Activated CD4-positive, alpha-beta T cell treated with anti-CD3 and anti-CD28 coated beads for 36 hours (primary cell): ENCODE measurements around the gene CDSN. TPM values are rescaled to one million over a fixed set of nuclear protein-coding genes. Genes with fewer than 3 reads are reported as not detected.

Source experiments
- ATAC-seq: fragments of 200-7000 bp; cut with Tn5 transposase; one replicate; pipeline ENCODE4 v1.10.0; 2021; ENCODE audit warnings: mild to moderate bottlenecking, moderate library complexity
- CTCF ChIA-PET: fragments of 350-600 bp; sonication (Branson Sonifier 250); formaldehyde crosslinking; loops from one replicate; lab custom pipeline; 2021; ENCODE audit warnings: antibody characterized with exemption; lab: Charles Lee
- POLR2A ChIA-PET: fragments of 350-600 bp; sonication (Branson Sonifier 250); formaldehyde crosslinking; loops from one replicate; lab custom pipeline; 2021; ENCODE audit warnings: antibody characterized with exemption, inconsistent platforms; lab: Charles Lee
- DNase-seq: peaks from one replicate; pipeline ENCODE4 v3.0.0-alpha.2; 2020
- H3K27ac Mint-ChIP-seq: one replicate; pipeline ENCODE4 v1.8.0; 2021; ENCODE audit warnings: mixed read lengths
- H3K27me3 Mint-ChIP-seq: one replicate; pipeline ENCODE4 v1.8.0; 2021; ENCODE audit warnings: mixed read lengths
- H3K36me3 Mint-ChIP-seq: one replicate; pipeline ENCODE4 v1.8.0; 2021; ENCODE audit warnings: low read depth, mixed read lengths
- H3K4me1 Mint-ChIP-seq: one replicate; pipeline ENCODE4 v1.8.0; 2021; ENCODE audit warnings: mixed read lengths
- H3K4me3 Mint-ChIP-seq: one replicate; pipeline ENCODE4 v1.8.0; 2021; ENCODE audit warnings: mild to moderate bottlenecking, moderate library complexity, mixed read lengths
- H3K9me3 Mint-ChIP-seq: one replicate; pipeline ENCODE4 v1.8.0; 2021; ENCODE audit warnings: low read depth, mixed read lengths
- intact Hi-C, 2 experiments: fragments of 100-400 bp; cut with DNase I in 1 of 2; cut with micrococcal nuclease in 1 of 2; formaldehyde crosslinking; loops; one replicate each; pipeline versions ENCODE4 v1.14.2 to v1.15.1; 2022 to 2024; cut with DNase I, micrococcal nuclease
- total RNA-seq, 2 experiments: library from RNA; stranded (reverse); gene quantifications; one replicate each; pipeline ENCODE4 v1.2.3, GENCODE V29; 2021

CDSN gene
- total RNA-seq, 2 experiments from 2014 or later, result not detected

GRCh38 chr6:31096215-31096614 is 24.0 kb downstream of the CDSN start:
- Mint-ChIP-seq H3K27me3 (no peaks in the 10 kb centered on the region), H3K27ac (no peak overlapping the region), H3K4me3 (no peak overlapping the region), H3K4me1 (peaks cover 41% of the 10 kb centered on the region), H3K36me3 (no peaks in the 10 kb centered on the region), H3K9me3 (no peaks in the 10 kb centered on the region)
- DNase-seq (no peak), ATAC-seq (no peak)
- ChIA-PET CTCF (interaction anchor here (1.2 to 2.0 kb wide), 2 partner anchors 9 to 17 kb away, joined by 4 to 12 read pairs; no protein-coding TSS in a partner anchor), POLR2A (no interaction called here)
- intact Hi-C loops, result no loop called here

GRCh38 chr6:31094389-31094881 is 25.8 kb downstream of the CDSN start:
- H3K4me1 Mint-ChIP-seq, result peaks cover 41% of the 10 kb centered on the region
- H3K4me3 Mint-ChIP-seq, result no peak overlapping the region
- H3K27me3 Mint-ChIP-seq, result no peaks in the 10 kb centered on the region
- intact Hi-C loops, result no loop called here
- no peaks in the 10 kb centered on the region for H3K9me3 Mint-ChIP-seq
- no peaks in the 10 kb centered on the region for H3K36me3 Mint-ChIP-seq
- DNase-seq (peak; percentile 49), ATAC-seq (peak; percentile 88)
- POLR2A ChIA-PET, result no interaction called here
- H3K27ac Mint-ChIP-seq, result peak overlapping the region; percentile 79
- CTCF ChIA-PET, result interaction anchor here (0.6 to 4.1 kb wide), 5 partner anchors 11 to 1085 kb away, joined by 3 to 19 read pairs (median 3); partner anchors contain the start of gene IER3

GRCh38 chr6:31092769-31093505 is 27.3 kb downstream of the CDSN start:
- ATAC-seq (no peak), DNase-seq (no peak)
- H3K27me3 Mint-ChIP-seq, result no peaks in the 10 kb centered on the region
- POLR2A ChIA-PET, result no interaction called here
- no peak overlapping the region for H3K27ac Mint-ChIP-seq
- H3K4me3 Mint-ChIP-seq, result no peak overlapping the region
- no peaks in the 10 kb centered on the region for H3K36me3 Mint-ChIP-seq
- H3K9me3 Mint-ChIP-seq, result no peaks in the 10 kb centered on the region
- intact Hi-C loops, result no loop called here
- peaks cover 41% of the 10 kb centered on the region for H3K4me1 Mint-ChIP-seq
- CTCF ChIA-PET, result interaction anchor here (1.0 to 4.1 kb wide), 7 partner anchors 10 to 639 kb away, joined by 3 to 19 read pairs (median 3); no protein-coding TSS in a partner anchor

GRCh38 chr6:31092238-31092637 is 28.0 kb downstream of the CDSN start:
- POLR2A ChIA-PET, result no interaction called here

GRCh38 chr6:31091680-31092079 is 28.6 kb downstream of the CDSN start:
- intact Hi-C loops, result no loop called here
- DNase-seq (no peak), ATAC-seq (no peak)
- Mint-ChIP-seq H3K9me3 (no peaks in the 10 kb centered on the region), H3K36me3 (no peaks in the 10 kb centered on the region), H3K27me3 (no peaks in the 10 kb centered on the region), H3K4me3 (no peak overlapping the region), H3K4me1 (peaks cover 40% of the 10 kb centered on the region), H3K27ac (no peak overlapping the region)
- CTCF ChIA-PET, result interaction anchor here (0.7 to 4.1 kb wide), 7 partner anchors 9 to 361 kb away, joined by 3 to 19 read pairs (median 4); no protein-coding TSS in a partner anchor
- POLR2A ChIA-PET, result no interaction called here

More at GRCh38 chr6:31092238-31092637, 28.0 kb downstream of the CDSN start:
- no peaks in the 10 kb centered on the region for H3K36me3 Mint-ChIP-seq
- intact Hi-C loops, result no loop called here
- DNase-seq, result no peak
- CTCF ChIA-PET, result interaction anchor here (0.7 to 4.1 kb wide), 6 partner anchors 9 to 362 kb away, joined by 3 to 19 read pairs (median 5); no protein-coding TSS in a partner anchor
- H3K4me3 Mint-ChIP-seq, result no peak overlapping the region
- no peak overlapping the region for H3K27ac Mint-ChIP-seq
- no peaks in the 10 kb centered on the region for H3K27me3 Mint-ChIP-seq
- H3K4me1 Mint-ChIP-seq, result peaks cover 40% of the 10 kb centered on the region
- no peak for ATAC-seq
- no peaks in the 10 kb centered on the region for H3K9me3 Mint-ChIP-seq

- DNase-seq (no peak), ATAC-seq (no peak)
- no peaks in the 10 kb centered on the region for H3K36me3 Mint-ChIP-seq
- no peak overlapping the region for H3K4me3 Mint-ChIP-seq
- peaks cover 33% of the 10 kb centered on the region for H3K4me1 Mint-ChIP-seq
- no peaks in the 10 kb centered on the region for H3K9me3 Mint-ChIP-seq
- no peak overlapping the region for H3K27ac Mint-ChIP-seq
- ChIA-PET POLR2A (no interaction called here), CTCF (interaction anchor here (0.7 to 4.1 kb wide), 8 partner anchors 8 to 179 kb away, joined by 3 to 19 read pairs (median 4); no protein-coding TSS in a partner anchor)
- intact Hi-C loops, result no loop called here
- H3K27me3 Mint-ChIP-seq, result no peaks in the 10 kb centered on the region
Observed at GRCh38 chr6:31090973-31091364, 29.3 kb downstream of the CDSN start.

- no peaks in the 10 kb centered on the region for H3K36me3 Mint-ChIP-seq
- DNase-seq (no peak), ATAC-seq (no peak)
- no peak overlapping the region for H3K27ac Mint-ChIP-seq
- H3K27me3 Mint-ChIP-seq, result no peaks in the 10 kb centered on the region
- peaks cover 29% of the 10 kb centered on the region for H3K4me1 Mint-ChIP-seq
- H3K9me3 Mint-ChIP-seq, result no peaks in the 10 kb centered on the region
- intact Hi-C loops, result no loop called here
- CTCF ChIA-PET, result interaction anchor here (0.6 to 1.8 kb wide), 7 partner anchors 12 to 143 kb away, joined by 3 to 6 read pairs (median 3); no protein-coding TSS in a partner anchor
- no peak overlapping the region for H3K4me3 Mint-ChIP-seq
- POLR2A ChIA-PET, result no interaction called here
Observed at GRCh38 chr6:31090275-31090972, 29.8 kb downstream of the CDSN start.

- ChIA-PET CTCF (interaction anchor here (0.6 to 7.8 kb wide), 47 partner anchors 9 to 688 kb away, joined by 3 to 92 read pairs (median 4); partner anchors contain the start of genes GTF2H4, MDC1 and VARS2), POLR2A (interaction anchor here (0.6 to 1.0 kb wide), 3 partner anchors 92 to 514 kb away, joined by 3 to 4 read pairs (median 4); no protein-coding TSS in a partner anchor)
- ATAC-seq (peak; percentile 96), DNase-seq (peak; percentile 94)
- Mint-ChIP-seq H3K27me3 (no peaks in the 10 kb centered on the region), H3K36me3 (no peaks in the 10 kb centered on the region), H3K4me1 (peaks cover 13% of the 10 kb centered on the region), H3K9me3 (no peaks in the 10 kb centered on the region), H3K27ac (no peak overlapping the region), H3K4me3 (no peak overlapping the region)
- intact Hi-C loops, result loop anchor here (1.0 to 10.0 kb wide), 10 partner anchors 172 to 605 kb away; partner anchors contain the start of gene VARS2 (in 1 of the 2)
Observed at GRCh38 chr6:31087494-31088089, 32.7 kb downstream of the CDSN start.

GRCh38 chr6:31086788-31087440 is 33.3 kb downstream of the CDSN start:
- POLR2A ChIA-PET, result interaction anchor here (0.6 to 1.0 kb wide), 2 partner anchors 92 to 131 kb away, joined by 3 to 4 read pairs; no protein-coding TSS in a partner anchor
- Mint-ChIP-seq H3K27ac (no peak overlapping the region), H3K9me3 (no peaks in the 10 kb centered on the region), H3K4me3 (no peak overlapping the region), H3K27me3 (no peaks in the 10 kb centered on the region), H3K4me1 (peaks cover 13% of the 10 kb centered on the region), H3K36me3 (no peaks in the 10 kb centered on the region)
- CTCF ChIA-PET, result interaction anchor here (0.6 to 7.8 kb wide), 48 partner anchors 8 to 955 kb away, joined by 3 to 92 read pairs (median 4); partner anchors contain the start of genes GTF2H4, MDC1 and VARS2
- DNase-seq, result no peak
- intact Hi-C loops, result loop anchor here (1.0 to 10.0 kb wide), 10 partner anchors 172 to 605 kb away; partner anchors contain the start of gene VARS2 (in 1 of the 2)
- ATAC-seq, result no peak

- ChIA-PET CTCF (interaction anchor here (0.5 to 7.8 kb wide), 9 partner anchors 9 to 403 kb away, joined by 3 to 92 read pairs (median 3); partner anchors contain the start of gene VARS2), POLR2A (no interaction called here)
- H3K27me3 Mint-ChIP-seq, result no peaks in the 10 kb centered on the region
- no peak overlapping the region for H3K4me3 Mint-ChIP-seq
- H3K4me1 Mint-ChIP-seq, result peaks cover 23% of the 10 kb centered on the region
- no peak overlapping the region for H3K27ac Mint-ChIP-seq
- ATAC-seq (peak; percentile 42), DNase-seq (peak; percentile 74)
- no peaks in the 10 kb centered on the region for H3K9me3 Mint-ChIP-seq
- no peaks in the 10 kb centered on the region for H3K36me3 Mint-ChIP-seq
- intact Hi-C loops, result loop anchor here in 1 of 2 experiments (10.0 kb wide), 1 partner anchor 349 kb away; no protein-coding TSS in a partner anchor
Observed at GRCh38 chr6:31083742-31084354, 36.4 kb downstream of the CDSN start.
